ENCODE results near the gene CFHR2. TPM values are rescaled to one million over a fixed set of nuclear protein-coding genes. Genes with fewer than 3 reads are reported as not detected.
"Not testable (repeated sequence)": the region's sequence is repeated elsewhere in the genome, so short reads cannot be mapped to it uniquely, and the experiment has no call there.

The CFHR2 gene
- not detected for total RNA-seq

GRCh38 chr1:196943568-196943967, at the start of gene CFHR2:
CFHR2 (plus strand) TSS chr1:196943738; CDS start chr1:196943881, 143 bp downstream.
- DNase-seq (ENCODE audit: low spot score), result not testable (repeated sequence)

GRCh38 chr1:196896355-196896754, 47.2 kb upstream of the CFHR2 start:
- DNase-seq (ENCODE audit: low spot score), result no peak

- DNase-seq (ENCODE audit: low spot score), result no peak
Measured at GRCh38 chr1:196897158-196897828, 46.2 kb upstream of the CFHR2 start.

- no peak for DNase-seq (ENCODE audit: low spot score)
Measured at GRCh38 chr1:196902344-196902743, 41.2 kb upstream of the CFHR2 start.

GRCh38 chr1:196910215-196910614, 33.3 kb upstream of the CFHR2 start:
- no peak for DNase-seq (ENCODE audit: low spot score)

- not testable (repeated sequence) for DNase-seq (ENCODE audit: low spot score)
Measured at GRCh38 chr1:196912283-196912682, 31.3 kb upstream of the CFHR2 start.

GRCh38 chr1:196926839-196927238, 16.7 kb upstream of the CFHR2 start:
- not testable (repeated sequence) for DNase-seq (ENCODE audit: low spot score)

- not testable (repeated sequence) for DNase-seq (ENCODE audit: low spot score)
Measured at GRCh38 chr1:196932853-196933252, 10.7 kb upstream of the CFHR2 start.

GRCh38 chr1:196933531-196934189, 9.9 kb upstream of the CFHR2 start:
- no peak for DNase-seq (ENCODE audit: low spot score)

- not testable (repeated sequence) for DNase-seq (ENCODE audit: low spot score)
Measured at GRCh38 chr1:196941474-196941873, 2.1 kb upstream of the CFHR2 start.

GRCh38 chr1:196951711-196952394, 8.3 kb downstream of the CFHR2 start:
- DNase-seq (ENCODE audit: low spot score), result no peak

GRCh38 chr1:196954778-196955177, 11.2 kb downstream of the CFHR2 start:
- DNase-seq (ENCODE audit: low spot score), result no peak

GRCh38 chr1:196955926-196956325, 12.4 kb downstream of the CFHR2 start:
- no peak for DNase-seq (ENCODE audit: low spot score)

- DNase-seq (ENCODE audit: low spot score), result no peak
Measured at GRCh38 chr1:196960854-196961253, 17.3 kb downstream of the CFHR2 start.

GRCh38 chr1:196970182-196970581, 26.6 kb downstream of the CFHR2 start:
- no peak for DNase-seq (ENCODE audit: low spot score)

- no peak for DNase-seq (ENCODE audit: low spot score)
Measured at GRCh38 chr1:196976278-196976677, 32.7 kb downstream of the CFHR2 start.

- DNase-seq (ENCODE audit: low spot score), result no peak
Measured at GRCh38 chr1:196977278-196977677, 33.7 kb downstream of the CFHR2 start, which contains the start of gene CFHR5. CFHR5 (plus strand) TSS chr1:196977556; CDS start chr1:196977665, 109 bp downstream.

- DNase-seq (ENCODE audit: low spot score), result no peak
Measured at GRCh38 chr1:196980859-196981258, 37.3 kb downstream of the CFHR2 start.

GRCh38 chr1:196982247-196982646, 38.7 kb downstream of the CFHR2 start:
- DNase-seq (ENCODE audit: low spot score), result not testable (repeated sequence)

- peak; percentile 46 for DNase-seq (ENCODE audit: low spot score)
Measured at GRCh38 chr1:196991919-196992651, 48.5 kb downstream of the CFHR2 start.

GRCh38 chr1:196993916-196994315, 50.4 kb downstream of the CFHR2 start:
- no peak for DNase-seq (ENCODE audit: low spot score)

GRCh38 chr1:196997423-196997822, 53.9 kb downstream of the CFHR2 start:
- DNase-seq (ENCODE audit: low spot score), result no peak

Data from ureter (tissue), 1 donor.